Medulla oblongata (tissue), 1 donor: ENCODE results near the gene RAB9B.

Source experiments
- DNase-seq: peaks from one replicate; pipeline ENCODE4 v3.0.0-alpha.2; 2015; ENCODE audit errors: extremely low spot score

The RAB9B gene

GRCh38 chrX:103811858-103812257 lies 20.2 kb downstream of the RAB9B start:
- DNase-seq, result no peak

GRCh38 chrX:103806862-103807474 lies 25.1 kb downstream of the RAB9B start:
- DNase-seq, result no peak

- no peak for DNase-seq
Measured at GRCh38 chrX:103805860-103806259, 26.2 kb downstream of the RAB9B start.

GRCh38 chrX:103800318-103800717 lies 31.7 kb downstream of the RAB9B start:
- no peak for DNase-seq

GRCh38 chrX:103797691-103798090 lies 34.4 kb downstream of the RAB9B start:
- DNase-seq, result no peak

GRCh38 chrX:103794119-103794518 lies 37.9 kb downstream of the RAB9B start:
- DNase-seq, result peak; percentile 17

GRCh38 chrX:103793545-103793940 lies 38.5 kb downstream of the RAB9B start:
- DNase-seq, result peak; percentile 57

GRCh38 chrX:103792916-103793544 lies 39.0 kb downstream of the RAB9B start:
- DNase-seq, result peak; percentile 25

- no peak for DNase-seq
Measured at GRCh38 chrX:103791826-103792485, 40.1 kb downstream of the RAB9B start.

- DNase-seq, result no peak
Measured at GRCh38 chrX:103791228-103791627, 40.8 kb downstream of the RAB9B start.

GRCh38 chrX:103789004-103789403 lies 43.1 kb downstream of the RAB9B start:
- DNase-seq, result no peak

- DNase-seq, result peak; percentile 70
Measured at GRCh38 chrX:103783971-103784370, 48.1 kb downstream of the RAB9B start.

- peak; percentile 20 for DNase-seq
Measured at GRCh38 chrX:103783196-103783595, 48.9 kb downstream of the RAB9B start.

- peak; percentile 69 for DNase-seq
Measured at GRCh38 chrX:103782640-103783039, 49.4 kb downstream of the RAB9B start.

- no peak for DNase-seq
Measured at GRCh38 chrX:103781706-103782105, 50.4 kb downstream of the RAB9B start.

- DNase-seq, result no peak
Measured at GRCh38 chrX:103781062-103781402, 51.0 kb downstream of the RAB9B start.

- DNase-seq, result peak; percentile 79
Measured at GRCh38 chrX:103780336-103781061, 51.6 kb downstream of the RAB9B start.

GRCh38 chrX:103779141-103779789 lies 52.8 kb downstream of the RAB9B start:
- peak; percentile 43 for DNase-seq

GRCh38 chrX:103776546-103776945 lies 55.5 kb downstream of the RAB9B start, which contains the start of gene PLP1:
Gene PLP1, plus strand, starts transcription at chrX:103776840. Its CDS starts 156 bp downstream, at chrX:103776996.
- DNase-seq, result peak; percentile 85

GRCh38 chrX:103774070-103774642 lies 57.9 kb downstream of the RAB9B start:
- DNase-seq, result peak; percentile 76

GRCh38 chrX:103773445-103773844 lies 58.6 kb downstream of the RAB9B start:
- peak; percentile 52 for DNase-seq
